Heart left ventricle (tissue), 16 donors: ENCODE measurements around the gene RNF213. TPM values are rescaled to one million over a fixed set of nuclear protein-coding genes. Genes with fewer than 3 reads are reported as not detected.

ENCODE experiments used
- ATAC-seq, 4 donors: fragments of 200-7000 bp; cut with Tn5 transposase; one replicate each; pipeline ENCODE4 v1.9.1; 2020 to 2022; ENCODE audit warnings: moderate library complexity in 4 of 4, mild to moderate bottlenecking in 3 of 4, moderate number of reproducible peaks in 1 of 4
- DNase-seq, 5 donors: peaks; one replicate each; pipeline ENCODE4 v3.0.0-alpha.2; 2020
- H3K27ac ChIP-seq, 12 donors: fragments of 200-600 bp; sonication (generic) in 4 of 12; one replicate each; pipeline versions ENCODE4 v1.5.0 to v1.8.0; 2016 to 2022; ENCODE audit warnings: mild to moderate bottlenecking in 2 of 12
- H3K27me3 ChIP-seq, 9 donors: fragments of 200-600 bp; sonication (generic) in 2 of 9; one replicate each; pipeline versions ENCODE4 v1.5.1 to v1.8.0; 2016 to 2022; ENCODE audit warnings: mild to moderate bottlenecking in 3 of 9
- H3K36me3 ChIP-seq, 9 donors: fragments of 200-600 bp; sonication (generic) in 2 of 9; one replicate each; pipeline versions ENCODE4 v1.5.0 to v1.8.0; 2018 to 2022; ENCODE audit warnings: mild to moderate bottlenecking in 2 of 9
- H3K4me1 ChIP-seq, 12 donors: fragments of 200-600 bp; sonication (generic) in 4 of 12; one replicate each; pipeline versions ENCODE4 v1.5.0 to v1.8.0; 2016 to 2022; ENCODE audit warnings: mild to moderate bottlenecking in 3 of 12
- H3K4me3 ChIP-seq, 12 donors: fragments of 200-600 bp; sonication (generic) in 4 of 12; one replicate each; pipeline versions ENCODE4 v1.5.0 to v1.8.0; 2017 to 2022; ENCODE audit warnings: mild to moderate bottlenecking in 9 of 12, moderate library complexity in 4 of 12
- H3K9me3 ChIP-seq, 12 donors: fragments of 200-600 bp; sonication (generic) in 4 of 12; one replicate each; pipeline versions ENCODE4 v1.5.0 to v1.8.0; 2016 to 2022; ENCODE audit warnings: mild to moderate bottlenecking in 1 of 12
- POLR2A ChIP-seq, 2 donors: fragments of 450-650 bp; IDR thresholded peaks; one replicate each; pipeline ENCODE4 v1.6.1; 2017; ENCODE audit warnings: antibody characterized with exemption in 2 of 2, mild to moderate bottlenecking in 2 of 2, moderate library complexity in 2 of 2
- WGBS, 4 donors: extraction: QIAGEN DNeasy Blood & Tissue Kit in 2 of 4; methylation state at CpG; one replicate each; pipeline versions ENCODE4 v1.1.5 to v1.1.7; 2013 to 2018; 5-methylcytosine and 5-hydroxymethylcytosine counted together
- intact Hi-C, 10 donors: fragments of 100-400 bp; cut with DNase I; formaldehyde crosslinking; loops; one replicate each; pipeline versions ENCODE4 v1.11.1 to v1.14.2; 2022
- polyA plus RNA-seq, 2 donors: library from polyadenylated mRNA; stranded (reverse); fragments of 200-250 nt; gene quantifications; one replicate each; pipeline ENCODE4 v1.2.3, GENCODE V29; 2013
- total RNA-seq, 9 donors: library from RNA; depleted of rRNA in 2 of 9; stranded (reverse); fragments of >200 nt in 2 of 9; fragmentation: NEBNext Ultra II Directional in 3 of 9; extraction: Animal tissue kit (Norgen Biotek cat#: 25700) in 3 of 9; gene quantifications; one replicate each; pipeline versions ENCODE4 v1.1.0 to v1.2.4, GENCODE V29; 2016 to 2023
- TF ChIP-seq, protein P1 (sequence below), 12 donors: fragments of 200-600 bp; sonication (generic) in 4 of 12; IDR thresholded peaks; one replicate each; pipeline versions ENCODE4 v1.5.0 to v1.8.0; 2018 to 2022; ENCODE audit warnings: antibody characterized with exemption in 12 of 12, mild to moderate bottlenecking in 5 of 12
- donor health status: ischemic (EF 13 %, LVEDD 7.1; RV severe dilation, severe dysfunction).
- donor health status: healthy with polysubstance abuse.
- donor health status: DM: no; HTN: yes; CAD: no.
- donor health status: DM: no; HTN: no; CAD: no.
- donor health status: ischemic (EF 25% LVEDD 6.9; RV normal size, moderate dysfunction).
- donor health status: ischemic (EF 25% LVEDD 5.7; RV mildly dilated, moderate dysfunction).
- donor health status: healthy.
- donor health status: DM: yes; HTN: yes; CAD: no.
- donor health status: ischemic (EF 35%, LVEDD 5.7; RV mildly dilated, moderate dysfunction).
- donor health status: nonischemic (EF 11% LVEDD 7.7; RV severe dilation, severe dysfunction).
- donor health status: DM: yes; HTN: yes; CAD: no.
- donor health status: PGD.
- donor health status: ischemic (EF 29% LVEDD 5.4; RV normal size, mild dysfunction).
- donor health status: nonischemic (EF 23%, LVEDD 6.1; RV moderate dilation, normal function).

RNF213 gene
- total and polyA plus RNA-seq, 11 donors = 23.1 to 167 (median 31.4) TPM

GRCh38 chr17:80367503-80367902, 106.9 kb downstream of the RNF213 start:
- Histone ChIP-seq H3K9me3 (no peaks in the 10 kb centered on the region), H3K27ac (no peak overlapping the region), H3K4me3 (no peak overlapping the region), H3K27me3 (no peaks in the 10 kb centered on the region), H3K4me1 (peaks cover 0 to 14% (median 0%) of the 10 kb centered on the region in 12 donors), H3K36me3 (peaks cover 3 to 100% (median 98%) of the 10 kb centered on the region in 9 donors)
- DNase-seq (no peak), ATAC-seq (no peak)
- TF ChIP-seq POLR2A (IDR thresholded peaks at IDR 0.05) = no peak
- TF ChIP-seq, protein P1, sequence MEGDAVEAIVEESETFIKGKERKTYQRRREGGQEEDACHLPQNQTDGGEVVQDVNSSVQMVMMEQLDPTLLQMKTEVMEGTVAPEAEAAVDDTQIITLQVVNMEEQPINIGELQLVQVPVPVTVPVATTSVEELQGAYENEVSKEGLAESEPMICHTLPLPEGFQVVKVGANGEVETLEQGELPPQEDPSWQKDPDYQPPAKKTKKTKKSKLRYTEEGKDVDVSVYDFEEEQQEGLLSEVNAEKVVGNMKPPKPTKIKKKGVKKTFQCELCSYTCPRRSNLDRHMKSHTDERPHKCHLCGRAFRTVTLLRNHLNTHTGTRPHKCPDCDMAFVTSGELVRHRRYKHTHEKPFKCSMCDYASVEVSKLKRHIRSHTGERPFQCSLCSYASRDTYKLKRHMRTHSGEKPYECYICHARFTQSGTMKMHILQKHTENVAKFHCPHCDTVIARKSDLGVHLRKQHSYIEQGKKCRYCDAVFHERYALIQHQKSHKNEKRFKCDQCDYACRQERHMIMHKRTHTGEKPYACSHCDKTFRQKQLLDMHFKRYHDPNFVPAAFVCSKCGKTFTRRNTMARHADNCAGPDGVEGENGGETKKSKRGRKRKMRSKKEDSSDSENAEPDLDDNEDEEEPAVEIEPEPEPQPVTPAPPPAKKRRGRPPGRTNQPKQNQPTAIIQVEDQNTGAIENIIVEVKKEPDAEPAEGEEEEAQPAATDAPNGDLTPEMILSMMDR (IDR thresholded peaks at IDR 0.05) = no peak
- intact Hi-C loops = loop anchor here in 1 of 10 donors (10.0 kb wide), 1 partner anchor 223 kb away; the partner anchor contains the start of gene EIF4A3
- WGBS, 4 donors = 91 to 94% (median 91%) methylated on average over 16 to 17 of the region's 17 CpGs

- Histone ChIP-seq H3K4me3 (no peak overlapping the region), H3K27ac (no peak overlapping the region), H3K27me3 (no peaks in the 10 kb centered on the region), H3K9me3 (no peaks in the 10 kb centered on the region), H3K36me3 (peaks cover 3 to 99% (median 98%) of the 10 kb centered on the region in 9 donors), H3K4me1 (no peaks in the 10 kb centered on the region)
- no peak for TF ChIP-seq POLR2A (IDR thresholded peaks at IDR 0.05)
- TF ChIP-seq, protein P1 (IDR thresholded peaks at IDR 0.05) = no peak
- DNase-seq (no peak), ATAC-seq (no peak)
- 93 to 97% (median 96%) methylated on average over 5 of the region's 5 CpGs for WGBS, 4 donors
- intact Hi-C loops = no loop called here
These were observed 110.5 kb downstream of the RNF213 start for GRCh38 chr17:80371196-80371595.

DNA sequence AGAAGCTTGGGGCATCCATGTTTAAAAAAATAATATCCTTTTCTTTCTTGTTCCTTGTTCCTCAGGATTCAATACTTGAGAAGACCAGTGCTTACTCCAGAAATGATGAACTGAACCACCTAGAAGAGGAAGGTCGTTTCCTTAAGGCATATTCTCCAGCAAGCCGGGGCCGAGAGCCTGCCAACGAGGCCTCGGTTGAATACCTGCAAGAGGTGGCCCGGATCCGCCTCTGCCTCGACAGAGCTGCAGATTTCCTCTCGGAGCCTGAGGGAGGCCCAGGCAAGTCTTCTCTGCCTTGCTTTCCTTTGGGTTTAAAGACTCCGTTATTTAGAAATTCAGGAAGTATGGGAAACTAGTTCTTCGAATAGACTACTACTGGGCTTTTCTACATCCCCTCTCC, 111.8 kb downstream of the RNF213 start:
- no peak for TF ChIP-seq POLR2A (IDR thresholded peaks at IDR 0.05)
- TF ChIP-seq, protein P1 (IDR thresholded peaks at IDR 0.05) = no peak
- 91 to 92% (median 91%) methylated on average over 11 of the region's 11 CpGs for WGBS, 4 donors
- Histone ChIP-seq H3K4me3 (no peak overlapping the region), H3K4me1 (no peaks in the 10 kb centered on the region), H3K27ac (no peak overlapping the region), H3K27me3 (no peaks in the 10 kb centered on the region), H3K9me3 (no peaks in the 10 kb centered on the region), H3K36me3 (peaks cover 3 to 99% (median 98%) of the 10 kb centered on the region in 9 donors)
- intact Hi-C loops = no loop called here
- DNase-seq (no peak), ATAC-seq (no peak)

DNA sequence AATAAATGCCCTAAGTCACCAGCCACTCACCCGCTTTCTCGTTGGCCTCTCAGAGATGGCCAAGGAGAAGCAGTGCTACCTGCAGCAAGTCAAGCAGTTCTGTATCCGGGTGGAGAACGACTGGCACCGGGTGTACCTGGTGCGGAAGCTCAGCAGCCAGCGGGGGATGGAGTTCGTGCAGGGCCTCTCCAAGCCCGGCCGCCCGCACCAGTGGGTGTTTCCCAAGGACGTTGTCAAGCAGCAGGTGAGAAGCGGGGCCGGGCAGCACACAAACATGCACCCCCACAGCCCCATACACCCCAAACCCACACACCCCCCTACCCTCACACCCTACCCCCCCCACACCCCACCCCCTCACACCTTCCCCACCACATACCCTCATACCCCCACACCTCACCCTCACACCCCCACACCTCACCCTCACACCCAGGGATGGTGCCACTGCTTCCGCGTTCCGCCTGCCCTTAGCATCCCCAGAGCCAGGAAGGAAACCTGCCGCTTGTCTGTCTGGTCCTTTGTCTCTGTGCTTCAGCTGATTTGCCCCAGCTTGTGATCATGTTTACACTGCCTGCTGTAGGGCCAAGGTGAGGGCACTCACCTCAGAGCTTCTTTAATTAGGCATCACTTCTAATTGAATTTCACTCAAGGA, 112.4 kb downstream of the RNF213 start:
- Histone ChIP-seq H3K27ac (no peak overlapping the region), H3K9me3 (no peaks in the 10 kb centered on the region), H3K4me3 (no peak overlapping the region), H3K4me1 (no peaks in the 10 kb centered on the region), H3K27me3 (no peaks in the 10 kb centered on the region), H3K36me3 (peaks cover 3 to 99% (median 98%) of the 10 kb centered on the region in 9 donors)
- TF ChIP-seq, protein P1 (IDR thresholded peaks at IDR 0.05) = no peak
- no peak for TF ChIP-seq POLR2A (IDR thresholded peaks at IDR 0.05)
- DNase-seq (no peak), ATAC-seq (no peak)
- 91 to 97% (median 94%) methylated on average over 13 to 18 of the region's 18 CpGs for WGBS, 4 donors
- intact Hi-C loops = no loop called here
